Panc1 (cell line): Measurements from ENCODE around the gene NRCAM. TPM values are rescaled to one million over a fixed set of nuclear protein-coding genes. Genes with fewer than 3 reads are reported as not detected.

Experiments
- ATAC-seq: fragments of 200-7000 bp; cut with Tn5 transposase; 2 replicates; pipeline ENCODE4 v1.9.1; 2020; ENCODE audit warnings: mild to moderate bottlenecking, moderate library complexity
- BruUV-seq: library from RNA; stranded (reverse); fragments of 400-500 nt; replicated peaks from 2 replicates; lab custom pipeline; 2021; lab: Mats Ljungman, UMichigan
- CTCF ChIA-PET: fragments of 300-600 bp; sonication (Branson Sonifier 250); formaldehyde crosslinking; loops from one replicate; lab custom pipeline; 2022; ENCODE audit warnings: antibody characterized with exemption; lab: Charles Lee
- POLR2A ChIA-PET: fragments of 300-600 bp; sonication (Branson Sonifier 250); formaldehyde crosslinking; loops from one replicate; lab custom pipeline; 2022; ENCODE audit warnings: antibody characterized with exemption; lab: Charles Lee
- DNase-seq: peaks from one replicate; pipeline ENCODE4 v3.0.0-alpha.2; 2010; ENCODE audit warnings: low read depth, low spot score
- H3K27ac ChIP-seq: 2 replicates; pipeline ENCODE4 v1.5.1; 2011; ENCODE audit warnings: mild to moderate bottlenecking, low read length, inconsistent platforms
- H3K27me3 ChIP-seq: fragments of 200-500 bp; sonication (Bioruptor generic); 2 replicates; pipeline ENCODE4 v1.6.0; 2014; ENCODE audit warnings: low read length, inconsistent platforms; ENCODE audit not compliant: control insufficient read depth, insufficient read depth
- H3K36me3 ChIP-seq: fragments of 200-500 bp; sonication (Bioruptor generic); 2 replicates; pipeline ENCODE4 v1.5.1; 2014; ENCODE audit warnings: inconsistent platforms, mild to moderate bottlenecking, low read length, moderate library complexity; ENCODE audit not compliant: control insufficient read depth, insufficient read depth
- H3K4me1 ChIP-seq: 2 replicates; pipeline ENCODE4 v1.5.1; 2011; ENCODE audit warnings: inconsistent platforms, mild to moderate bottlenecking, low read length, moderate library complexity; ENCODE audit not compliant: control insufficient read depth, insufficient read depth
- H3K4me3 ChIP-seq, 2 experiments: 2 replicates each; pipeline ENCODE4 v1.5.1; 2011 to 2012; ENCODE audit warnings: low read depth in 2 of 2, low read length in 2 of 2, mild to moderate bottlenecking in 2 of 2, inconsistent platforms in 1 of 2, moderate library complexity in 1 of 2
- H3K9me3 ChIP-seq: fragments of 200-500 bp; sonication (Bioruptor generic); 2 replicates; pipeline ENCODE4 v1.5.1; 2014; ENCODE audit warnings: low read depth, mild to moderate bottlenecking, inconsistent platforms, low read length, moderate library complexity; ENCODE audit not compliant: control insufficient read depth, insufficient read depth
- POLR2AphosphoS5 ChIP-seq: IDR thresholded peaks from 2 replicates; pipeline ENCODE4 v1.6.1; 2012; ENCODE audit warnings: mild to moderate bottlenecking, low read depth, low read length, moderate library complexity
- REST ChIP-seq, 2 experiments: IDR thresholded peaks; 2 replicates each; pipeline ENCODE4 v1.6.1; 2011 to 2012; ENCODE audit warnings: low read depth in 2 of 2, control low read depth in 1 of 2, low read length in 1 of 2, mild to moderate bottlenecking in 1 of 2, moderate library complexity in 1 of 2; ENCODE audit not compliant: insufficient read depth in 1 of 2
- SIN3A ChIP-seq: IDR thresholded peaks from 2 replicates; pipeline ENCODE4 v1.6.1; 2012; ENCODE audit warnings: low read depth, mild to moderate bottlenecking, low read length, moderate library complexity, borderline replicate concordance; ENCODE audit not compliant: insufficient read depth
- TCF7L2 ChIP-seq: IDR thresholded peaks from 2 replicates; pipeline ENCODE4 v1.6.1; 2011; ENCODE audit warnings: mild to moderate bottlenecking, low read depth, low read length, inconsistent platforms
- in situ Hi-C: cut with HindIII; loops from 2 replicates; pipeline ENCODE4 v1.10.0; 2016; ENCODE audit warnings: low sequenced_read_pairs, low pct_unique_long_range_greater_than_20kb
- intact Hi-C: fragments of 100-400 bp; cut with micrococcal nuclease; formaldehyde crosslinking; loops from one replicate; pipeline ENCODE4 v1.10.0; 2022; ENCODE audit not compliant: unreplicated experiment
- total RNA-seq: library from RNA; stranded (reverse); gene quantifications from one replicate; pipeline ENCODE4 v1.2.1, GENCODE V29; 2021; ENCODE audit not compliant: unreplicated experiment
- TF ChIP-seq, protein P1 (sequence below): fragments of 450-650 bp; IDR thresholded peaks from 2 replicates; pipeline ENCODE4 v1.5.1; 2017; ENCODE audit warnings: mild to moderate bottlenecking

Gene NRCAM
- total RNA-seq, 1 experiment from 2014 or later: 0.21 TPM

GRCh38 chr7:108232076-108232475 lies 224.2 kb downstream of the NRCAM start:
- no TSS peak for BruUV-seq
- TF ChIP-seq SIN3A (no peak), TCF7L2 (no peak)
- H3K27ac ChIP-seq: no peak overlapping the region
- H3K4me3 ChIP-seq: no peak overlapping the region
- in situ Hi-C loops (no loop called here), intact Hi-C loops (no loop called here)
- H3K9me3 ChIP-seq: no peaks in the 10 kb centered on the region
- ChIA-PET CTCF (no interaction called here), POLR2A (interaction anchor here (0.6 kb wide), 1 partner anchor 229 kb away, joined by 3 read pairs; no protein-coding TSS in a partner anchor)
- DNase-seq: no peak
- no peaks in the 10 kb centered on the region for H3K27me3 ChIP-seq
- H3K4me1 ChIP-seq: no peaks in the 10 kb centered on the region
- ATAC-seq: no peak
- H3K36me3 ChIP-seq: no peaks in the 10 kb centered on the region

GRCh38 chr7:108231221-108231620 lies 225.0 kb downstream of the NRCAM start:
- TF ChIP-seq POLR2AphosphoS5 (no peak), TCF7L2 (no peak), SIN3A (no peak), REST (IDR thresholded peaks at IDR 0.05; ENCODE audit: insufficient read depth in 1 of 2, low read depth in 2 of 2, low read length in 1 of 2) (no peak)
- TF ChIP-seq, protein P1, sequence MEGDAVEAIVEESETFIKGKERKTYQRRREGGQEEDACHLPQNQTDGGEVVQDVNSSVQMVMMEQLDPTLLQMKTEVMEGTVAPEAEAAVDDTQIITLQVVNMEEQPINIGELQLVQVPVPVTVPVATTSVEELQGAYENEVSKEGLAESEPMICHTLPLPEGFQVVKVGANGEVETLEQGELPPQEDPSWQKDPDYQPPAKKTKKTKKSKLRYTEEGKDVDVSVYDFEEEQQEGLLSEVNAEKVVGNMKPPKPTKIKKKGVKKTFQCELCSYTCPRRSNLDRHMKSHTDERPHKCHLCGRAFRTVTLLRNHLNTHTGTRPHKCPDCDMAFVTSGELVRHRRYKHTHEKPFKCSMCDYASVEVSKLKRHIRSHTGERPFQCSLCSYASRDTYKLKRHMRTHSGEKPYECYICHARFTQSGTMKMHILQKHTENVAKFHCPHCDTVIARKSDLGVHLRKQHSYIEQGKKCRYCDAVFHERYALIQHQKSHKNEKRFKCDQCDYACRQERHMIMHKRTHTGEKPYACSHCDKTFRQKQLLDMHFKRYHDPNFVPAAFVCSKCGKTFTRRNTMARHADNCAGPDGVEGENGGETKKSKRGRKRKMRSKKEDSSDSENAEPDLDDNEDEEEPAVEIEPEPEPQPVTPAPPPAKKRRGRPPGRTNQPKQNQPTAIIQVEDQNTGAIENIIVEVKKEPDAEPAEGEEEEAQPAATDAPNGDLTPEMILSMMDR: no peak
- H3K27ac ChIP-seq: no peak overlapping the region
- ChIA-PET CTCF (no interaction called here), POLR2A (interaction anchor here (0.6 kb wide), 1 partner anchor 230 kb away, joined by 3 read pairs; no protein-coding TSS in a partner anchor)
- H3K27me3 ChIP-seq: no peaks in the 10 kb centered on the region
- no peaks in the 10 kb centered on the region for H3K36me3 ChIP-seq
- intact Hi-C loops (no loop called here), in situ Hi-C loops (no loop called here)
- no peak for ATAC-seq
- DNase-seq: no peak
- no peaks in the 10 kb centered on the region for H3K4me1 ChIP-seq
- BruUV-seq: no TSS peak
- H3K9me3 ChIP-seq: no peaks in the 10 kb centered on the region
- H3K4me3 ChIP-seq: no peak overlapping the region

DNA sequence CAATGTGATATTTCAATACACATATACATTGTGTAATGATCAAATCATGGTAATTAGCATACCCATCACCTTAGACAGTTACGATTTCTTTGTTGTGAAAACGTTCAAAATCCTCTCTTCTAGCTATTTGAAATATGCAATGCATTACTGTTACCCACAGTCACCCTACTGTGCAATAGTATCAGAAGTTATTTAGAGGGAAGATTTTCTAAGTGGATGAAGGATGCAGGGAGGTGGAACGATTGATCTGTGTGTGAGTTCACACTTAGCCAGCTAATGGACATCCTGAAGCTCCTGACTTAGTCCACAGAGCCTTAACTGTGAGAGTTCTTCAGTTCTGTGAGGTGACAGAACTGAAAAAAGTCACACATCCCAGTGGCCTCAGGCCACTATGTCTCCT lies 228.9 kb downstream of the NRCAM start:
- Histone ChIP-seq H3K9me3 (no peaks in the 10 kb centered on the region), H3K36me3 (no peaks in the 10 kb centered on the region), H3K4me3 (no peak overlapping the region), H3K27ac (no peak overlapping the region), H3K27me3 (no peaks in the 10 kb centered on the region; the same call in 1 of the 2 replicates), H3K4me1 (no peaks in the 10 kb centered on the region)
- ChIA-PET POLR2A (no interaction called here), CTCF (no interaction called here)
- BruUV-seq: no TSS peak
- TF ChIP-seq, protein P1: no peak
- TF ChIP-seq POLR2AphosphoS5 (no peak), SIN3A (no peak), TCF7L2 (no peak), REST (IDR thresholded peaks at IDR 0.05; ENCODE audit: insufficient read depth in 1 of 2, low read depth in 2 of 2, low read length in 1 of 2) (no peak)
- no peak for ATAC-seq
- intact Hi-C loops: no loop called here
- in situ Hi-C loops: no loop called here
- no peak for DNase-seq
